ENCODE results near the gene GIT2.

DNA sequence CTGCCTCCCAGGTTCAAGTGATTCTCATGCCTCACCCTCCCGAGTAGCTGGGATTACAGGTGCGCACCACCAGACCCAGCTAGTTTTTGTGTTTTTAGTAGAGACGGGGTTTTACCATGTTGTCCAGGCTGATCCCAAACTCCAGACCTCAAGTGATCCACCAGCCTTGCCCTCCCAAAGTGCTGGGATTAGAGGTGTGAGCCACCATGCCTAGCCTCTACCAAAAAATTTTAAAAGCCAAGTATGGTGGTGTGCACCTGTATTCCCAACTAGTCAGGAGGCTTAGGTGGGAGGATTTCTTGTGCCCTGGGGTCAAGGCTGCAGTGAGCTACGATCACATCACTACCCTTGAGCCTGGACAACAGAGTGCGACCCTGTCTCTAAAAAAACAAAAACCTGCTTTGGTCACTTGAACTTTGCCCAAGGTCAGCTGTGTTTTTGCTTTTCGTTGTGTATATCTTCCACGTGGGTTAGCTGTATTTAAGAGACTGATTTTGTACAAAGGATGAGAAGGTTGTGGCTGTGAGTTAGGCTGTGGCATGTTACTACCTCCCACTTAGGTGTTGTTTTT lies 39.5 kb upstream of the GIT2 start:
- no peak for TF ChIP-seq EZH2 (IDR thresholded peaks at IDR 0.05)
- TF ChIP-seq POLR2AphosphoS5 (IDR thresholded peaks at IDR 0.05; ENCODE audit: borderline replicate concordance, low read depth, low read length), result no peak
- TF ChIP-seq FOXP2 (optimal IDR thresholded peaks at IDR 0.05; ENCODE audit: control extremely low read depth, extremely low read length, insufficient read depth), result no peak
